HG02884 (cell line): ENCODE measurements around the gene TSPAN14.

Experiments used
- ATAC-seq: cut with Tn5 transposase; IDR thresholded peaks from one replicate; pipeline ENCODE4 v1.9.1; 2021; ENCODE audit warnings: mild to moderate bottlenecking, moderate library complexity; ENCODE audit not compliant: unreplicated experiment

Gene TSPAN14

GRCh38 chr10:80502621-80503583 lies 48.8 kb downstream of the TSPAN14 start:
- ATAC-seq: no peak

GRCh38 chr10:80503584-80504157 lies 49.6 kb downstream of the TSPAN14 start:
- no peak for ATAC-seq

GRCh38 chr10:80504158-80504811 lies 50.2 kb downstream of the TSPAN14 start:
- no peak for ATAC-seq

GRCh38 chr10:80504897-80505465 lies 50.9 kb downstream of the TSPAN14 start:
- ATAC-seq: no peak

- no peak for ATAC-seq
Measured at GRCh38 chr10:80506189-80506575, 52.1 kb downstream of the TSPAN14 start.

- ATAC-seq: no peak
Measured at GRCh38 chr10:80506836-80507487, 52.9 kb downstream of the TSPAN14 start.

- ATAC-seq: no peak
Measured at GRCh38 chr10:80509108-80509402, 54.9 kb downstream of the TSPAN14 start.

GRCh38 chr10:80509403-80510161 lies 55.5 kb downstream of the TSPAN14 start:
- ATAC-seq: no peak

- ATAC-seq: no peak
Measured at GRCh38 chr10:80512031-80512526, 58.0 kb downstream of the TSPAN14 start.

- ATAC-seq: no peak
Measured at GRCh38 chr10:80513106-80513505, 59.0 kb downstream of the TSPAN14 start.

- no peak for ATAC-seq
Measured at GRCh38 chr10:80515511-80515910, 61.4 kb downstream of the TSPAN14 start.

- ATAC-seq: no peak
Measured at GRCh38 chr10:80515941-80516340, 61.8 kb downstream of the TSPAN14 start.

- ATAC-seq: no peak
Measured at GRCh38 chr10:80516506-80517075, 62.5 kb downstream of the TSPAN14 start.

- ATAC-seq: no peak
Measured at GRCh38 chr10:80517416-80518142, 63.5 kb downstream of the TSPAN14 start.

GRCh38 chr10:80518143-80518806 lies 64.2 kb downstream of the TSPAN14 start:
- no peak for ATAC-seq

GRCh38 chr10:80518807-80519360 lies 64.8 kb downstream of the TSPAN14 start:
- no peak for ATAC-seq

- ATAC-seq: no peak
Measured at GRCh38 chr10:80519936-80520650, 66.0 kb downstream of the TSPAN14 start.
